CD8-positive, alpha-beta memory T cell (primary cell): Measurements from ENCODE around the gene CES1. TPM values are rescaled to one million over a fixed set of nuclear protein-coding genes. Genes with fewer than 3 reads are reported as not detected.

Experiments used
- CTCF ChIA-PET: fragments of 350-600 bp; sonication (Branson Sonifier 250); formaldehyde crosslinking; loops from one replicate; lab custom pipeline; 2021; ENCODE audit warnings: antibody characterized with exemption; lab: Charles Lee
- POLR2A ChIA-PET: fragments of 350-600 bp; sonication (Branson Sonifier 250); formaldehyde crosslinking; loops from one replicate; lab custom pipeline; 2021; ENCODE audit warnings: antibody characterized with exemption; lab: Charles Lee
- DNase-seq, 5 donors: peaks; one replicate each; pipeline versions ENCODE4 v3.0.0 to v3.0.0-alpha.2; 2020 to 2022; ENCODE audit warnings: mixed read lengths in 1 of 5
- H3K27ac ChIP-seq: one replicate; pipeline ENCODE4 v1.7.0; 2013; ENCODE audit warnings: low read depth, mild to moderate bottlenecking, low read length, moderate library complexity
- H3K27me3 ChIP-seq: 2 replicates; pipeline ENCODE4 v1.7.0; 2013; ENCODE audit warnings: low read length, mild to moderate bottlenecking; ENCODE audit not compliant: insufficient read depth, poor library complexity, severe bottlenecking
- H3K36me3 ChIP-seq: 2 replicates; pipeline ENCODE4 v1.7.0; 2013; ENCODE audit warnings: mild to moderate bottlenecking, low read length, moderate library complexity; ENCODE audit not compliant: insufficient read depth
- H3K4me1 ChIP-seq: 2 replicates; pipeline ENCODE4 v1.7.0; 2013; ENCODE audit warnings: mild to moderate bottlenecking, low read length, moderate library complexity; ENCODE audit not compliant: insufficient read depth
- H3K4me3 ChIP-seq: 2 replicates; pipeline ENCODE4 v1.7.0; 2013; ENCODE audit warnings: mild to moderate bottlenecking, low read length
- H3K9me3 ChIP-seq: 2 replicates; pipeline ENCODE4 v1.7.0; 2013; ENCODE audit warnings: mild to moderate bottlenecking, low read length
- H3K27ac Mint-ChIP-seq, 8 donors: one replicate each; pipeline ENCODE4 v1.8.0; 2020 to 2021; ENCODE audit warnings: mixed read lengths in 8 of 8, mild to moderate bottlenecking in 6 of 8, inconsistent platforms in 3 of 8, moderate library complexity in 3 of 8
- H3K27me3 Mint-ChIP-seq, 2 donors: one replicate each; pipeline ENCODE4 v1.8.0; 2020 to 2021; ENCODE audit warnings: mixed read lengths in 2 of 2, mild to moderate bottlenecking in 1 of 2, moderate library complexity in 1 of 2
- H3K36me3 Mint-ChIP-seq, 3 donors: one replicate each; pipeline ENCODE4 v1.8.0; 2020 to 2021; ENCODE audit warnings: mixed read lengths in 3 of 3, inconsistent platforms in 1 of 3, mild to moderate bottlenecking in 1 of 3
- H3K4me1 Mint-ChIP-seq, 3 donors: one replicate each; pipeline ENCODE4 v1.8.0; 2020 to 2021; ENCODE audit warnings: mixed read lengths in 3 of 3, inconsistent platforms in 1 of 3, mild to moderate bottlenecking in 1 of 3
- H3K4me3 Mint-ChIP-seq, 7 donors: one replicate each; pipeline ENCODE4 v1.8.0; 2020 to 2021; ENCODE audit warnings: mixed read lengths in 7 of 7, mild to moderate bottlenecking in 6 of 7, moderate library complexity in 4 of 7, inconsistent platforms in 2 of 7
- H3K9me3 Mint-ChIP-seq, 5 donors: one replicate each; pipeline ENCODE4 v1.8.0; 2020 to 2022; ENCODE audit warnings: mixed read lengths in 5 of 5, mild to moderate bottlenecking in 3 of 5, moderate library complexity in 2 of 5, inconsistent platforms in 1 of 5
- polyA plus RNA-seq: library from polyadenylated mRNA; unstranded; fragments of 300-500 nt; fragmentation: Illumina TruSeq; gene quantifications from one replicate; pipeline ENCODE4 v1.2.3, GENCODE V29; 2021
- total RNA-seq, 2 experiments: library from RNA; stranded (reverse); gene quantifications; one replicate each; pipeline ENCODE4 v1.2.3, GENCODE V29; 2021

Gene CES1
- total RNA-seq = under 1 TPM in 1 of 2 experiments, not detected in 1; 0.24 TPM
- 4.9 TPM for polyA plus RNA-seq

- H3K36me3 ChIP-seq = no peaks in the 10 kb centered on the region
- Mint-ChIP-seq H3K4me1 (no peaks in the 10 kb centered on the region), H3K27ac (peak within 1 kb of the TSS in 1 of 8 donors; percentile 77), H3K36me3 (no peaks in the 10 kb centered on the region), H3K4me3 (no peak within 1 kb of the TSS), H3K9me3 (no peaks in the 10 kb centered on the region), H3K27me3 (peaks cover 8 to 19% of the 10 kb centered on the region in 2 donors)
- no peaks in the 10 kb centered on the region for H3K27me3 ChIP-seq
- no peaks in the 10 kb centered on the region for H3K9me3 ChIP-seq
- no peaks in the 10 kb centered on the region for H3K4me1 ChIP-seq
- H3K27ac ChIP-seq = no peak within 1 kb of the TSS
- POLR2A ChIA-PET = no interaction called here
- CTCF ChIA-PET = no interaction called here
- DNase-seq = no peak
- H3K4me3 ChIP-seq = no peak within 1 kb of the TSS
Observed at GRCh38 chr16:55832773-55833691, at the start of gene CES1. Gene CES1 (minus strand): TSS chr16:55833096. CDS start chr16:55833055, 41 bp downstream.

GRCh38 chr16:55876854-55877253 lies 44.0 kb upstream of the CES1 start:
- no peak for DNase-seq
- Histone ChIP-seq H3K27me3 (no peaks in the 10 kb centered on the region), H3K4me1 (no peaks in the 10 kb centered on the region), H3K9me3 (no peaks in the 10 kb centered on the region), H3K4me3 (no peak overlapping the region), H3K36me3 (no peaks in the 10 kb centered on the region), H3K27ac (no peak overlapping the region)
- H3K27me3 Mint-ChIP-seq = peaks cover 6 to 18% of the 10 kb centered on the region in 2 donors
- H3K4me1 Mint-ChIP-seq = no peaks in the 10 kb centered on the region
- H3K4me3 Mint-ChIP-seq = no peak overlapping the region
- peak overlapping the region in 1 of 8 donors; percentile 64 for H3K27ac Mint-ChIP-seq
- H3K9me3 Mint-ChIP-seq = peaks cover 0 to 2% (median 0%) of the 10 kb centered on the region in 5 donors
- CTCF ChIA-PET = no interaction called here
- no peaks in the 10 kb centered on the region for H3K36me3 Mint-ChIP-seq
- POLR2A ChIA-PET = no interaction called here

GRCh38 chr16:55875273-55875672 lies 42.4 kb upstream of the CES1 start, which contains the start of gene CES5A:
Gene CES5A (minus strand): TSS chr16:55875373. CDS start chr16:55875221, 152 bp downstream.
- H3K4me3 Mint-ChIP-seq = no peak within 1 kb of the TSS
- no peak for DNase-seq
- no peak within 1 kb of the TSS for H3K4me3 ChIP-seq
- no peaks in the 10 kb centered on the region for H3K9me3 ChIP-seq
- H3K9me3 Mint-ChIP-seq = peaks cover 0 to 2% (median 0%) of the 10 kb centered on the region in 5 donors
- no peaks in the 10 kb centered on the region for H3K36me3 Mint-ChIP-seq
- H3K27ac ChIP-seq = no peak within 1 kb of the TSS
- H3K4me1 Mint-ChIP-seq = no peaks in the 10 kb centered on the region
- ChIA-PET CTCF (interaction anchor here (0.6 kb wide), 1 partner anchor 168 kb away, joined by 3 read pairs; no protein-coding TSS in a partner anchor), POLR2A (no interaction called here)
- H3K27ac Mint-ChIP-seq = no peak within 1 kb of the TSS
- H3K27me3 ChIP-seq = no peaks in the 10 kb centered on the region
- no peaks in the 10 kb centered on the region for H3K4me1 ChIP-seq
- no peaks in the 10 kb centered on the region for H3K36me3 ChIP-seq
- peaks cover 10 to 14% of the 10 kb centered on the region in 2 donors for H3K27me3 Mint-ChIP-seq

- H3K4me3 Mint-ChIP-seq = no peak overlapping the region
- H3K27ac Mint-ChIP-seq = no peak overlapping the region
- CTCF ChIA-PET = no interaction called here
- POLR2A ChIA-PET = no interaction called here
- Histone ChIP-seq H3K4me1 (no peaks in the 10 kb centered on the region), H3K27ac (no peak overlapping the region), H3K36me3 (no peaks in the 10 kb centered on the region), H3K4me3 (no peak overlapping the region), H3K9me3 (no peaks in the 10 kb centered on the region), H3K27me3 (no peaks in the 10 kb centered on the region)
- no peak for DNase-seq
- no peaks in the 10 kb centered on the region for H3K4me1 Mint-ChIP-seq
- H3K9me3 Mint-ChIP-seq = no peaks in the 10 kb centered on the region
- H3K27me3 Mint-ChIP-seq = peaks cover 10 to 23% of the 10 kb centered on the region in 2 donors
- H3K36me3 Mint-ChIP-seq = no peaks in the 10 kb centered on the region
Observed at GRCh38 chr16:55873122-55873521, 40.2 kb upstream of the CES1 start.

GRCh38 chr16:55872130-55872529 lies 39.2 kb upstream of the CES1 start:
- Histone ChIP-seq H3K27me3 (no peaks in the 10 kb centered on the region), H3K27ac (no peak overlapping the region), H3K9me3 (no peaks in the 10 kb centered on the region), H3K4me3 (no peak overlapping the region), H3K4me1 (no peaks in the 10 kb centered on the region), H3K36me3 (no peaks in the 10 kb centered on the region)
- Mint-ChIP-seq H3K27me3 (peaks cover 8 to 23% of the 10 kb centered on the region in 2 donors), H3K36me3 (no peaks in the 10 kb centered on the region), H3K4me3 (no peak overlapping the region), H3K9me3 (no peaks in the 10 kb centered on the region), H3K4me1 (no peaks in the 10 kb centered on the region), H3K27ac (no peak overlapping the region)
- DNase-seq = no peak
- CTCF ChIA-PET = no interaction called here
- POLR2A ChIA-PET = no interaction called here

- no peak overlapping the region for H3K27ac Mint-ChIP-seq
Observed at GRCh38 chr16:55871411-55872038, 38.6 kb upstream of the CES1 start.

GRCh38 chr16:55868980-55869379 lies 36.1 kb upstream of the CES1 start:
- H3K27me3 ChIP-seq = no peaks in the 10 kb centered on the region
- no peaks in the 10 kb centered on the region for H3K36me3 ChIP-seq
- H3K36me3 Mint-ChIP-seq = no peaks in the 10 kb centered on the region
- H3K4me3 Mint-ChIP-seq = no peak overlapping the region
- H3K4me3 ChIP-seq = no peak overlapping the region
- ChIA-PET POLR2A (no interaction called here), CTCF (interaction anchor here (1.3 kb wide), 1 partner anchor 404 kb away, joined by 3 read pairs; no protein-coding TSS in a partner anchor)
- H3K4me1 Mint-ChIP-seq = no peaks in the 10 kb centered on the region
- H3K9me3 ChIP-seq = no peaks in the 10 kb centered on the region
- H3K9me3 Mint-ChIP-seq = no peaks in the 10 kb centered on the region
- no peak for DNase-seq
- H3K27me3 Mint-ChIP-seq = peaks cover 8 to 18% of the 10 kb centered on the region in 2 donors
- peak overlapping the region in 1 of 8 donors; percentile 11 for H3K27ac Mint-ChIP-seq
- no peaks in the 10 kb centered on the region for H3K4me1 ChIP-seq
- H3K27ac ChIP-seq = no peak overlapping the region

More at GRCh38 chr16:55871411-55872038, 38.6 kb upstream of the CES1 start:
- Mint-ChIP-seq H3K4me1 (no peaks in the 10 kb centered on the region), H3K27me3 (peaks cover 8 to 23% of the 10 kb centered on the region in 2 donors), H3K36me3 (no peaks in the 10 kb centered on the region), H3K9me3 (no peaks in the 10 kb centered on the region), H3K4me3 (no peak overlapping the region)
- Histone ChIP-seq H3K4me3 (no peak overlapping the region), H3K36me3 (no peaks in the 10 kb centered on the region), H3K27me3 (no peaks in the 10 kb centered on the region), H3K9me3 (no peaks in the 10 kb centered on the region), H3K4me1 (no peaks in the 10 kb centered on the region), H3K27ac (no peak overlapping the region)
- ChIA-PET CTCF (no interaction called here), POLR2A (no interaction called here)
- DNase-seq = no peak

- H3K4me3 ChIP-seq = no peak overlapping the region
- ChIA-PET CTCF (no interaction called here), POLR2A (no interaction called here)
- Mint-ChIP-seq H3K27me3 (peaks cover 8 to 18% of the 10 kb centered on the region in 2 donors), H3K4me3 (no peak overlapping the region), H3K9me3 (no peaks in the 10 kb centered on the region), H3K36me3 (no peaks in the 10 kb centered on the region), H3K27ac (no peak overlapping the region), H3K4me1 (no peaks in the 10 kb centered on the region)
- no peaks in the 10 kb centered on the region for H3K36me3 ChIP-seq
- H3K27ac ChIP-seq = no peak overlapping the region
- no peaks in the 10 kb centered on the region for H3K9me3 ChIP-seq
- DNase-seq = no peak
- H3K27me3 ChIP-seq = peaks cover under 1% of the 10 kb centered on the region
- no peaks in the 10 kb centered on the region for H3K4me1 ChIP-seq
Observed at GRCh38 chr16:55868137-55868536, 35.2 kb upstream of the CES1 start.
